Inferior parietal cortex (tissue), 1 donor: Measurements from ENCODE around the gene PIP5K1C.
"Not testable (repeated sequence)": the region's sequence is repeated elsewhere in the genome, so short reads cannot be mapped to it uniquely, and the experiment has no call there.

Experiments
- DNase-seq: peaks from one replicate; pipeline ENCODE4 v3.0.0-alpha.2; 2016; ENCODE audit errors: extremely low spot score

PIP5K1C gene

GRCh38 chr19:3590991-3591659 lies 109.1 kb downstream of the PIP5K1C start:
- no peak for DNase-seq

- DNase-seq, result no peak
Observed at GRCh38 chr19:3589949-3590348, 110.3 kb downstream of the PIP5K1C start.

- DNase-seq, result no peak
Observed at GRCh38 chr19:3589439-3589838, 110.8 kb downstream of the PIP5K1C start.

DNA sequence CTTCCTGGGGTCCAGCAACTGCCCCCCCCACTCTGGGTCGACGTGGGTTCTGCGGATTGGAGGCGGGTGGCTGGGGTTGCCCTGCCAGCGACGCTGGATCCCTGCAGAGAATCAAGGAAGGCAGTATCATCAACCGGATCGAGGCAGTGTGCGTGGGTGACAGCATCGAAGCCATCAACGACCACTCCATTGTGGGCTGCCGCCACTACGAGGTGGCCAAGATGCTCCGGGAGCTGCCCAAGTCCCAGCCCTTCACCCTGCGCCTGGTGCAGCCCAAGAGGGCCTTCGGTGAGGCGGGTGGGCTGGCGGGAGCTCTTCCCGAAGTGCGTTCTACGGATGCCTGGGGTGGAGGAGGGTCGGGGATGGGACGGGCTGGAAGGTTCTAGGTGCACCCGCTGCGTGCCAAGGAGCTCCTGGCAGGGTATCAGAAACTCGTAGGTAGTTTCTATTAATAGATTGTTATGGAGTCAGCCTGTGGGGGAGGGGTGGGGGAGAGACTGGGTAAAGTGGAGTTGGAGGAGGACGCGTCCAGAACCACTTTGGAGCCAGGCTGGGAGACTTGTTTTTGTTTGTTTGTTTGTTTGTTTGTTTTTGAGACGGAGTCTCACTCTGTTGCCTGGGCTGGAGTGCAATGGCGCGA lies 113.4 kb downstream of the PIP5K1C start:
- no peak for DNase-seq

- DNase-seq, result no peak
Observed at GRCh38 chr19:3586127-3586626, 114.1 kb downstream of the PIP5K1C start.

DNA sequence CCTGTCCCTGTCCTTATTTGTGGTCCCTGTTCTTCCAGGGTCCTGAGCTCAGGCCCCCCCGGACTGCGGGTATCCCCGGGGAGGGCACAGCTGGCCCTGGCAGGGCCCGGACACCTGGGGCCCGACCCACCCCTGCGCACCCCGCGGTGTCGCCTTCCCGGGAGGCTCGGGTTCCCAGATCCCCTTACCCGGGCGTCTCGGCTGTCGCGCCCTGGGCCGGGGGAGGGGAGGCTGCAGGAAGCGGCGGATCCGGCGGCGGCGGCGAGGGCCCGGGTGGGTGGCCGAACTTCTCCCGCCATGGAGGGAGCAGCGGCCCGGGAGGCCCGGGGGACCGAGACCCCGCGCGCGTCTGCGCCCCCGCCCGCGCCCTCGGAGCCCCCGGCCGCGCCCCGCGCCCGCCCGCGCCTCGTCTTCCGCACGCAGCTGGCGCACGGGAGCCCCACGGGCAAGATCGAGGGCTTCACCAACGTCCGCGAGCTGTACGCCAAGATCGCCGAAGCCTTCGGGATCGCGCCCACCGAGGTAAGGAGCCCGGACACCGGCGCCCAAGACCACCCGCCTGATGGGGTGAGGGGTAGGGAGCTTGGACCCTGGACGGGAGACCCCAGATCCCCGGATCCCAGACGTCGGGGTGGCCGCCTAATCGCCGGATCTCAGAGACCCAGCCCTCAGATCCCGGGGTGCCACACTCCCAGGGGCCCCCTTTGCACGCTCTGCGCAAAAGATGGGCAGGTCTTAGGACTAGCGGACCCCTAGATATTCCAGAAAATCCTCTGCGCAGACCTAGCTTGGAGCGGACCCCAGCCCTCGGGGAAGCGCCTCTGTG lies 114.8 kb downstream of the PIP5K1C start, which contains the start of gene GIPC3:
TSS of gene GIPC3 (plus strand) at position 178 of the 826 bp plus-strand sequence. CDS start at position 298, 120 bp downstream.
- DNase-seq, result no peak

GRCh38 chr19:3584036-3584802 lies 116.0 kb downstream of the PIP5K1C start:
- DNase-seq, result not testable (repeated sequence)

- not testable (repeated sequence) for DNase-seq
Observed at GRCh38 chr19:3581792-3582191, 118.5 kb downstream of the PIP5K1C start.
